ENCODE results near the gene COL4A1. TPM values are rescaled to one million over a fixed set of nuclear protein-coding genes. Genes with fewer than 3 reads are reported as not detected.

Gene COL4A1
- polyA plus RNA-seq, 1 of the 3 experiments (the other 2 are of a cell fraction), result 30.3 TPM

DNA sequence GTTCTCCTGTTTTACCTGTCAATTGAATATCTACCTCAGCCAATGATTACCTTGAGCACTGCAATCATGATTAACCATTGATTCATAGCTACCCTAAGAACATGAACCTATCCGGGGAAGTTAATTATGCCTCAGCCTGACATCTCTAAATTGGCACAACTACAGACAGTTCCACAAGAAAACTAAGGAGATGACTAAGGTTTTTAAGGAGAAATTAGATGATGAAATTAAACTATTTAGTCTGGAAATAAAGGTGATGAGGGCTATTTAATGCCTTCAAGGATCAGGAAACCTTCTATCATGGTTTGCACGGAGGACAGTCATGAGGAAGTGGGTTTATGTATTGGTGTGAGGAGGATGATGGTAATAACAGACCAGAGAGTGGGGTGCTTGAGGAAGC is 203.4 kb downstream of the COL4A1 start:
- Histone ChIP-seq H3K9ac (no peak overlapping the region), H3K27me3 (ENCODE audit: insufficient read depth) (no peaks in the 10 kb centered on the region), H3K4me1 (ENCODE audit: control insufficient read depth in 1 of 2, insufficient read depth in 2 of 2, low read depth in 1 of 2, low read length in 1 of 2) (peaks cover 0 to 6% of the 10 kb centered on the region in 2 experiments; a peak in 1 of 4 replicates), H3K4me2 (no peak overlapping the region), H4K20me1 (ENCODE audit: insufficient read depth) (no peaks in the 10 kb centered on the region), H3K27ac (ENCODE audit: low read depth in 2 of 2, low read length in 1 of 2) (no peak overlapping the region), H3K79me2 (ENCODE audit: insufficient read depth) (no peaks in the 10 kb centered on the region), H3K4me3 (ENCODE audit: low read depth in 2 of 2, low read length in 1 of 2) (no peak overlapping the region), H3K9me2 (no peaks in the 10 kb centered on the region), H3F3A (replicated peaks; ENCODE audit: insufficient read depth) (no peaks in the 10 kb centered on the region), H2AFZ (ENCODE audit: low read depth) (no peak overlapping the region), H3K36me3 (replicated peaks in 1 of 2; ENCODE audit: control insufficient read depth in 1 of 2, insufficient read depth in 2 of 2, low read length in 1 of 2) (no peaks in the 10 kb centered on the region), H3K9me3 (peaks cover 9% of the 10 kb centered on the region)
- ChIA-PET POLR2A (no interaction called here), CTCF (interaction anchor here (1.2 kb wide), 1 partner anchor 13 kb away, joined by 5 read pairs; no protein-coding TSS in a partner anchor)
- WGBS (ENCODE audit: low lambda C conversion rate), result 68% methylated on average over 2 of the region's 2 CpGs
- TF ChIP-seq TEAD4 (IDR thresholded peaks at IDR 0.05; ENCODE audit: borderline replicate concordance, insufficient read depth) (no peak), NFIC (IDR thresholded peaks at IDR 0.05; ENCODE audit: borderline replicate concordance) (no peak), RCOR1 (IDR thresholded peaks at IDR 0.05; ENCODE audit: low read length) (no peak), FOXM1 (IDR thresholded peaks at IDR 0.05; ENCODE audit: low read depth) (no peak), TCF12 (IDR thresholded peaks at IDR 0.05) (no peak), RFX5 (IDR thresholded peaks at IDR 0.05; ENCODE audit: low read length) (no peak), EP300 (IDR thresholded peaks at IDR 0.05; ENCODE audit: borderline replicate concordance in 1 of 2, low read depth in 1 of 2, low read length in 1 of 2) (no peak), ELF1 (IDR thresholded peaks at IDR 0.05) (no peak), FOXJ3 (CRISPR knock-in tag; IDR thresholded peaks at IDR 0.05) (no peak)
- DNase-seq, result no peak

GRCh38 chr13:110103026-110103425 is 203.9 kb downstream of the COL4A1 start:
- no peaks in the 10 kb centered on the region for H4K20me1 ChIP-seq (ENCODE audit: insufficient read depth)
- no peak for TF ChIP-seq NRF1 (IDR thresholded peaks at IDR 0.05; ENCODE audit: low read depth, low read length)
- no peaks in the 10 kb centered on the region for H3K36me3 ChIP-seq (replicated peaks in 1 of 2; ENCODE audit: control insufficient read depth in 1 of 2, insufficient read depth in 2 of 2, low read length in 1 of 2)
- H3K27me3 ChIP-seq (ENCODE audit: insufficient read depth), result no peaks in the 10 kb centered on the region
- no peaks in the 10 kb centered on the region for H3K9me2 ChIP-seq
- H3K9me3 ChIP-seq, result peaks cover 9% of the 10 kb centered on the region
- no peaks in the 10 kb centered on the region for H3F3A ChIP-seq (replicated peaks; ENCODE audit: insufficient read depth)
- no peak overlapping the region for H3K27ac ChIP-seq (ENCODE audit: low read depth in 2 of 2, low read length in 1 of 2)
- H3K79me2 ChIP-seq (ENCODE audit: insufficient read depth), result no peaks in the 10 kb centered on the region
- no peak overlapping the region for H3K4me2 ChIP-seq
- H3K9ac ChIP-seq, result no peak overlapping the region
- no peak for DNase-seq
- H3K4me1 ChIP-seq (ENCODE audit: control insufficient read depth in 1 of 2, insufficient read depth in 2 of 2, low read depth in 1 of 2, low read length in 1 of 2), result peaks cover 0 to 6% of the 10 kb centered on the region in 2 experiments; a peak in 1 of 4 replicates
- WGBS (ENCODE audit: low lambda C conversion rate), result 82% methylated on average over 5 of the region's 5 CpGs
- ChIA-PET CTCF (interaction anchor here (1.2 kb wide), 1 partner anchor 13 kb away, joined by 5 read pairs; no protein-coding TSS in a partner anchor), POLR2A (no interaction called here)
- H3K4me3 ChIP-seq (ENCODE audit: low read depth in 2 of 2, low read length in 1 of 2), result no peak overlapping the region
- no peak overlapping the region for H2AFZ ChIP-seq (ENCODE audit: low read depth)

DNA sequence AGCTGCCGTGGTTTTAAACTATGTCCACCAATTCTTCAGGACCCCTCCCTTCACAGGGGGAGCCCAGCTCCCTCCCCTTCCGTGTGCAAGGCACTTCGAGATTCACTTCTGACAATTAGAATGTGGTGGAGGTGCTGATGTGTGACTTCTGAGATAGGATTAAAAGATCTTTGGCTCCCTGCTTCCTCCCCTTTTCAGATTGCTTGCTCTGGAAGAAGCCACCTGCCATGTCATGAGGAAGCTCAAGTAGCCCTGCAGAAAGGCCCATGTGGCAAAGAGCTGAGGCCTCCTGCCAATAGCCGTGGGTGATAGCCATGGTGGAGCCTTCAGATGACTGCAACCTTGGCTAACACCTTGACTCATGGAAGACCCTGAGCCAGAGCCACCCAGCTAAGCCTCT is 204.9 kb downstream of the COL4A1 start:
- Histone ChIP-seq H3F3A (replicated peaks; ENCODE audit: insufficient read depth) (no peaks in the 10 kb centered on the region), H3K4me2 (no peak overlapping the region), H3K36me3 (replicated peaks in 1 of 2; ENCODE audit: control insufficient read depth in 1 of 2, insufficient read depth in 2 of 2, low read length in 1 of 2) (no peaks in the 10 kb centered on the region), H4K20me1 (ENCODE audit: insufficient read depth) (no peaks in the 10 kb centered on the region), H3K9ac (no peak overlapping the region), H3K9me2 (no peaks in the 10 kb centered on the region), H3K4me3 (ENCODE audit: low read depth in 2 of 2, low read length in 1 of 2) (no peak overlapping the region), H3K4me1 (ENCODE audit: control insufficient read depth in 1 of 2, insufficient read depth in 2 of 2, low read depth in 1 of 2, low read length in 1 of 2) (peaks cover 0 to 6% of the 10 kb centered on the region in 2 experiments; a peak in 1 of 4 replicates), H3K27me3 (ENCODE audit: insufficient read depth) (no peaks in the 10 kb centered on the region), H2AFZ (ENCODE audit: low read depth) (no peak overlapping the region), H3K27ac (ENCODE audit: low read depth in 2 of 2, low read length in 1 of 2) (no peak overlapping the region), H3K9me3 (peaks cover 9% of the 10 kb centered on the region), H3K79me2 (ENCODE audit: insufficient read depth) (no peaks in the 10 kb centered on the region)
- ChIA-PET CTCF (interaction anchor here (0.7 kb wide), 1 partner anchor 13 kb away, joined by 3 read pairs; no protein-coding TSS in a partner anchor), POLR2A (no interaction called here)
- WGBS (ENCODE audit: low lambda C conversion rate), result 80% methylated on average over 2 of the region's 4 CpGs
- no peak for DNase-seq
- TF ChIP-seq SIN3A (IDR thresholded peaks at IDR 0.05; ENCODE audit: borderline replicate concordance, low read depth, low read length) (no peak), JUND (IDR thresholded peaks at IDR 0.05) (no peak), REST (IDR thresholded peaks at IDR 0.05; ENCODE audit: low read depth, low read length) (no peak), SMC3 (IDR thresholded peaks at IDR 0.05; ENCODE audit: low read depth, low read length) (no peak), RCOR1 (IDR thresholded peaks at IDR 0.05; ENCODE audit: low read length) (no peak), CHD2 (IDR thresholded peaks at IDR 0.05; ENCODE audit: low read length, partially characterized antibody) (no peak), RXRA (IDR thresholded peaks at IDR 0.05; ENCODE audit: borderline replicate concordance, low read depth) (no peak), FOSL2 (IDR thresholded peaks at IDR 0.05; ENCODE audit: borderline replicate concordance, low read depth) (no peak), MEF2A (IDR thresholded peaks at IDR 0.05; ENCODE audit: borderline replicate concordance, low read depth) (no peak), TEAD4 (IDR thresholded peaks at IDR 0.05; ENCODE audit: borderline replicate concordance, insufficient read depth) (no peak), TAF1 (IDR thresholded peaks at IDR 0.05; ENCODE audit: borderline replicate concordance, low read depth, low read length) (no peak)
- TF ChIP-seq, protein P1, sequence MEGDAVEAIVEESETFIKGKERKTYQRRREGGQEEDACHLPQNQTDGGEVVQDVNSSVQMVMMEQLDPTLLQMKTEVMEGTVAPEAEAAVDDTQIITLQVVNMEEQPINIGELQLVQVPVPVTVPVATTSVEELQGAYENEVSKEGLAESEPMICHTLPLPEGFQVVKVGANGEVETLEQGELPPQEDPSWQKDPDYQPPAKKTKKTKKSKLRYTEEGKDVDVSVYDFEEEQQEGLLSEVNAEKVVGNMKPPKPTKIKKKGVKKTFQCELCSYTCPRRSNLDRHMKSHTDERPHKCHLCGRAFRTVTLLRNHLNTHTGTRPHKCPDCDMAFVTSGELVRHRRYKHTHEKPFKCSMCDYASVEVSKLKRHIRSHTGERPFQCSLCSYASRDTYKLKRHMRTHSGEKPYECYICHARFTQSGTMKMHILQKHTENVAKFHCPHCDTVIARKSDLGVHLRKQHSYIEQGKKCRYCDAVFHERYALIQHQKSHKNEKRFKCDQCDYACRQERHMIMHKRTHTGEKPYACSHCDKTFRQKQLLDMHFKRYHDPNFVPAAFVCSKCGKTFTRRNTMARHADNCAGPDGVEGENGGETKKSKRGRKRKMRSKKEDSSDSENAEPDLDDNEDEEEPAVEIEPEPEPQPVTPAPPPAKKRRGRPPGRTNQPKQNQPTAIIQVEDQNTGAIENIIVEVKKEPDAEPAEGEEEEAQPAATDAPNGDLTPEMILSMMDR (IDR thresholded peaks at IDR 0.05), result no peak
